ENCODE data around the gene OR52E2.

The OR52E2 gene

GRCh38 chr11:5011254-5011653 is 48.2 kb downstream of the OR52E2 start:
- no peak for DNase-seq (ENCODE audit: low spot score)
